Measurements from ENCODE around the gene MPL.

GRCh38 chr1:43372172-43372571 is 34.6 kb downstream of the MPL start:
- TF ChIP-seq RAD21 (IDR thresholded peaks at IDR 0.05) = no peak
- no peak for TF ChIP-seq ZBTB33 (IDR thresholded peaks at IDR 0.05)
- TF ChIP-seq FOXA1 (IDR thresholded peaks at IDR 0.05) = no peak
- no peak for TF ChIP-seq MAX (IDR thresholded peaks at IDR 0.05)
- TF ChIP-seq CTCF (IDR thresholded peaks at IDR 0.05; ENCODE audit: low read depth, low read length, missing input control) = no peak
- no peak for TF ChIP-seq NR2F2 (IDR thresholded peaks at IDR 0.05)
- TF ChIP-seq EGR1 (IDR thresholded peaks at IDR 0.05; ENCODE audit: low read depth in 2 of 2) = no peak
- TF ChIP-seq JUND (IDR thresholded peaks at IDR 0.05) = no peak
- no peak for TF ChIP-seq ATF3 (IDR thresholded peaks at IDR 0.05)
- TF ChIP-seq REST (IDR thresholded peaks at IDR 0.05) = no peak
- TF ChIP-seq TAF1 (conservative IDR thresholded peaks at IDR 0.05) = no peak
- TF ChIP-seq GABPA (IDR thresholded peaks at IDR 0.05 in 1 of 2, conservative IDR thresholded peaks at IDR 0.05 in 1 of 2) = no peak
